OCI-M2 (cell line): ENCODE measurements around the gene KCNK2.

Experiments used
- DNase-seq: peaks from one replicate; lab custom pipeline; 2025; ENCODE audit not compliant: unreplicated experiment; lab: John Stamatoyannopoulos, UW

The KCNK2 gene

GRCh38 chr1:215250913-215251312, 168.4 kb downstream of the KCNK2 start:
- DNase-seq, result no peak

- DNase-seq, result no peak
These were observed 168.9 kb downstream of the KCNK2 start for GRCh38 chr1:215251428-215251827.

DNA sequence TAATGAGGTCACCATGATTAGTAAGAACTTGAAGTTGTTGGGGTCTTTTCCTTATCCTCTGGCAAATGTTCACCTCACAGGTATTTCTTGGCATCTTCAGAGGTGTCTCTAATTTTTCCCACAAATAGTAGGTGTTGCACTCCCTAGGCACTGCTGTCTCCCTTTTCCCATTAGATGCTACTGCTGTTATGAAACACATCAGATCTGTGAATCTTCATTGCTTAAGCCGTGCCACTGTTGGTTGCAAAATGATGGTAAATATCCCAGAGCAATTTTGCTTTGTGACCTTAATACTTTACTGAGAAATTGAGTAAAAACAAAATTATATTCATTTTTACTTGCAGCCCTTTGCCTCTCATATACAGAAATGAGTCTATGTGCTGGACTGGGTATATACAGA, 169.6 kb downstream of the KCNK2 start:
- DNase-seq, result no peak

GRCh38 chr1:215256936-215257679, 174.6 kb downstream of the KCNK2 start:
- DNase-seq, result no peak

- DNase-seq, result no peak
These were observed 178.2 kb downstream of the KCNK2 start for GRCh38 chr1:215260711-215261110.

GRCh38 chr1:215262106-215262505, 179.6 kb downstream of the KCNK2 start:
- DNase-seq, result no peak

- DNase-seq, result no peak
These were observed 181.1 kb downstream of the KCNK2 start for GRCh38 chr1:215263636-215264035.

- DNase-seq, result no peak
These were observed 182.1 kb downstream of the KCNK2 start for GRCh38 chr1:215264649-215265048.

GRCh38 chr1:215267495-215267894, 185.0 kb downstream of the KCNK2 start:
- DNase-seq, result no peak

GRCh38 chr1:215269955-215270354, 187.4 kb downstream of the KCNK2 start:
- no peak for DNase-seq

DNA sequence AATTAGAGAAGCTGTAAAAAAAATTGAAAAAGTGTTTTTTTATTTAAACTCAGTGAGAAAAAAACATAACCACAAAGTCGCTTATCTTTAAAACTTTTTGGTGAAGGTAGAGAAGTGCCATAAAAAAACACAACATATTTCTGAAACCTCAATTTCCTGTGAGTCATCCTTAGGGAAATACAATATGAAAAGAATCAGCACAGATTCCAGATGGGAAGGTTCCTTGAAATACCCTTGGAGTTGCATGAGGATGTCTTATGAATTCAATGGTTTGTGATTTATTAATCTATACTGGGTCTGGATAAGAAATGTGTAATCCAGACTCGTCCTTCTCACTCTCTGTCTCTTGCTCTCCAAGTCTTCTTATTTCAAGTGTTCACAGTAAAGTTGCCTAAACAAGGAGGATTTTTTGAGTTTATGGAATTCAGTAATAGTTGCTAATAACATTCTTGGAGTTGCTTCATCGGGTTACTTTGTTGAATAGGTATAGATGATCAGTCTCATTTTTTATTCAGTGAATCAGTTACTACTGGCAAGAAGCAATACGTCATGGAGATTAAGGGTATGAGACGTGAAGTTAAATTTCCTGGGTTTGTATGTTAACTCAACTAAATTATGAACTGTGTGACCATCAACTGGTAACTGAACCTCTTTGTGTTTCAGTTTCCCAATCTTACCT, 191.4 kb downstream of the KCNK2 start:
- no peak for DNase-seq

DNA sequence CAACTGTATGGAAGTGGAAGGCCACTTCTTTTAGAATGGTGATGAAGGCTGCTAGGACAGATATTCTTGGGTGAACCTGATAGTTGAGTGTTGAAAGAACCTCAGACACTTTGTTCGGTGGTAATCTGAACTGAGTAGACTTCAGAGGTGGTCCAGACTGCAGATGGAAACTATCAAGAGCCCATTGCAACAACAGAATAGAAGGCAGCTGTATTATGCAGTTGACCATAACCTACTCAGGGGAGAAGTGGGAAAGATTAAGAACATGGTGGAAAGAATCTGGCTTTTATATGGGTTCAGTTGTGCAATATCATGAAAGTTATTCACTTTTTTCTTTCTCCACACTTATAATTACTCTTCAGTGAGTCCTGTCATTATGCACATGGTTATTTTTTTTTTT, 194.0 kb downstream of the KCNK2 start:
- DNase-seq, result no peak

DNA sequence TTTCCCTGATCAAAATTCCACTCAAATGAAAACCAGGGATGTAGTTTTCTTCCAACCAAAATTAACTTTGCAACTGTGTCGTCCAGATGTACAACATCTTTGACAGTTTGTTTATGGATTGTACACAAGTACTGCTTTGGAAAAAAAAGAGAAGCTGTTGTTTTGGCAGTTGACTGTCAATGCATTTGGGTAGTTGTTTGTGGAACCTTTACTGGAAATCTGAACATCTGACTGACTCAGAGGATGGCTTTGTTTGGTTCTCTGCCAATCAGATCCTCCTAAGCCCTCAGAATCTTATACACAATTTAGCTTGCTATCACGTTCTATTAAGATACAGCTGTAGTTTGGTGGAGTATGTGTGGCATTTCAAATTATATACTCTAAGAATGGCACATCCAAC, 195.0 kb downstream of the KCNK2 start:
- DNase-seq, result no peak

DNA sequence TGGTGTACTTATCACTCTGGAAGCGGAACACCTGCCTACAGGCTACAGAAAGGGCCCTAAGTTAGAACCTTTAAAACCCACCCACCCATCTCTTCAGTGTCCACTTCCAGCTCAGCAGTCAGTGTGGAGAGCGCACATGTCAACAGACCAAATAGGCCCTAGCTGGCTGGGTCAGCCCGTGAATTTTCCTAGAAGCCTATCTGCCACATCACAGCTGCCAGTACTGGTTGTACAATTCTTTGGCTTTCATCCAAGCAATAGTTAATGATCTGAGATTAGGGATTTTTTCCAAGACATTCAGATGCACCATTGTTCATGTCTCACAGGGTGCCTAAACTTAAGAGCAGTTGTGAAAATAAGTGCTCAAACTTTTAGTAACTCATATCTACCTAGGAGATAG, 197.1 kb downstream of the KCNK2 start:
- no peak for DNase-seq

- DNase-seq, result no peak
These were observed 200.0 kb downstream of the KCNK2 start for GRCh38 chr1:215282557-215282956.

- no peak for DNase-seq
These were observed 202.7 kb downstream of the KCNK2 start for GRCh38 chr1:215285013-215285800.
